ENCODE measurements around the gene SYAP1.

- TF ChIP-seq CTCF (conservative IDR thresholded peaks at IDR 0.05; ENCODE audit: low read length) (no peak), EZH2phosphoT487 (IDR thresholded peaks at IDR 0.05; ENCODE audit: borderline replicate concordance, low read depth, low read length) (no peak)
These were observed 11.0 kb downstream of the SYAP1 start for GRCh38 chrX:16730450-16730849.
